Dedifferentiated amniotic fluid mesenchymal stem cell (primary cell): ENCODE measurements around the gene SPHK1.

Experiments
- DNase-seq: peaks from one replicate; pipeline ENCODE4 v3.0.0-alpha.2; 2016; ENCODE audit errors: extremely low spot score

The SPHK1 gene

GRCh38 chr17:76407509-76407908, 23.1 kb downstream of the SPHK1 start:
- no peak for DNase-seq

- DNase-seq: no peak
These were observed 23.8 kb downstream of the SPHK1 start for GRCh38 chr17:76408037-76408849.

- DNase-seq: no peak
These were observed 26.0 kb downstream of the SPHK1 start for GRCh38 chr17:76410328-76410965.

DNA sequence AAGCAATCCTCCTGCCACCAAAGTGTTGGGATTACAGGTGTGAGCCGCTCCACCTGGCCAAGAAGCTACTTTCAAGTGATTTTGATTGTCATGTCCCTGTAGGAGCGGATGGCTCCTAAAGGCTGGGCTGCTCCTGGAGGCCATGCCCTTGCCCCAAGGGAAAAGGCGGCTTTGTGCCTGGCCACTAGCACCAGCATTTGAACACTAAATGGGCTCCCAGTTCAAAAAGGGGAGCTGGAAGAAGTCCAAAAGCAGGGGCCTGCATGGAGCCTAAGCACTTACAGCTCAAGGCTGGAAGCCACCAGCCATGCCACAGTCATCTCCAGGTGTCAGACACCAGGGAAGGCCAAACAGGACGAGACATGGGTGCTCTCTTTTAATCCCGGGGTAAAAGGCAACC, 26.8 kb downstream of the SPHK1 start:
- no peak for DNase-seq

- no peak for DNase-seq
These were observed 30.2 kb downstream of the SPHK1 start for GRCh38 chr17:76414334-76415295.

DNA sequence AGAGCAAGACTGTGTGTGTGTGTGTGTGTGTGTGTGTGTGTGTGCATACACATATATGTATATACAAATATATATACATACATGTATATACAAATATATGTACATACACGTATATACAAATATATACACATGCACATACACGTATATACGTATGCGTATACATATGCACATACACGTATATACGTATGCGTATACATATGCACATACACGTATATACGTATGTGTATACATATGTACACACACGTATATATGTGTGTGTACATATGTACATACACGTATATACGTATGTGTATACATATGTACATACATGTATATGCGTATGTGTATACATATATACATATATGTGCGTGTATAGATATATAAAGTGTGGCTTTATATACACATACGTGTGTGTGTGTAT, 31.4 kb downstream of the SPHK1 start:
- DNase-seq: no peak

- no peak for DNase-seq
These were observed 32.0 kb downstream of the SPHK1 start for GRCh38 chr17:76416457-76416856.

GRCh38 chr17:76416899-76417298, 32.5 kb downstream of the SPHK1 start:
- no peak for DNase-seq

DNA sequence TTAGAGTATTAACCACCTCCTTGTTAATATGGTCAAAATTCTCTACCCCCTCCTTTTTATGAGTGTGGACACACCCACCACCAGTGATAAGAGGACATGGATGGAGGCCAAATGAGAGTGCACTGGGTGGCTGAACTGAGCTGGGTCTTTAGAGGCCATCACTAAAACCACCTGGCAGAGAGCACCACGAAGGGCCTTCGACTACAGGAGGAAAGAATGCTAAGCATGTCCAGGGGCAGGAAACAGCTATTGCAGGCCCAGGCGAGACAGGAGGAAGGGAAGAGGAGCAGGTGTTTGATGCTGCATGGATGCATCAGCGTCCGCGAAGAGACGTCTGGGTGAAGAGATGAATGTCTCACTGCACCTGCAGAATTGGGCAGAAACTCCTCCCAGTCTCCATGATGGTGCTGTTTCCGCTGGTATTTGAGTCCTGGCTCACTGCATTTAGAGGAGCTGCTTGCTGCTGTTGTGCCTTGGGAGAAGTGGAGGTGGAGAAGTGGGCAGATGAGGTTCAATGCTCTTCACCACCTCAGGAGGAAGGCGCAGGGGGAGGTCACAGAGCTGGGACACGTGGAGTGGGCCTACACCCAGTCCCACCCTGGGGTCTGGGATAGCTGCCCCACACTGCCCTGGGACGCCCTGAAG, 33.2 kb downstream of the SPHK1 start:
- DNase-seq: no peak

- DNase-seq: no peak
These were observed 35.3 kb downstream of the SPHK1 start for GRCh38 chr17:76419576-76420260.

GRCh38 chr17:76420356-76421043, 36.1 kb downstream of the SPHK1 start:
- DNase-seq: no peak

DNA sequence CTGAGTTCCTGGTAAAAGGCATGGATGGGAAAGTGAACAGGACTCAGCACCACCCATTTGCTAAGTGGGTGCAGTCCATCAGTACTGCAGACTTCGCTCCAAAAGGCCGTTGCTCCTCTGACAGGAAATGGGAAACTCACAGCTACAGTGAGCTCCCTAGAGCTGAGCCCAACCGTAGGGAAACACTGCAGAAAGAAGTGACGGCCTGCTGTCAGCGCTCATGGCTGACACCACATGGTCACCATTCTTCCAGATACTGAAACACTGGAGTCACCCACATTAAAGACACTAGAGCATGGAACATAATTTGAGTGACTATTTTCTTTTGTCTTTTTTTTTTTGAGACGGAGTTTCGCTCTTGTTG, 36.6 kb downstream of the SPHK1 start:
- DNase-seq: no peak

GRCh38 chr17:76422406-76422805, 38.0 kb downstream of the SPHK1 start:
- DNase-seq: no peak

- no peak for DNase-seq
These were observed 38.5 kb downstream of the SPHK1 start for GRCh38 chr17:76422860-76423259.

- DNase-seq: no peak
These were observed 42.4 kb downstream of the SPHK1 start for GRCh38 chr17:76426853-76427252.

GRCh38 chr17:76427501-76428231, 43.3 kb downstream of the SPHK1 start:
- no peak for DNase-seq

- no peak for DNase-seq
These were observed 44.1 kb downstream of the SPHK1 start for GRCh38 chr17:76428511-76428910.

- no peak for DNase-seq
These were observed 47.1 kb downstream of the SPHK1 start for GRCh38 chr17:76431509-76431908.

DNA sequence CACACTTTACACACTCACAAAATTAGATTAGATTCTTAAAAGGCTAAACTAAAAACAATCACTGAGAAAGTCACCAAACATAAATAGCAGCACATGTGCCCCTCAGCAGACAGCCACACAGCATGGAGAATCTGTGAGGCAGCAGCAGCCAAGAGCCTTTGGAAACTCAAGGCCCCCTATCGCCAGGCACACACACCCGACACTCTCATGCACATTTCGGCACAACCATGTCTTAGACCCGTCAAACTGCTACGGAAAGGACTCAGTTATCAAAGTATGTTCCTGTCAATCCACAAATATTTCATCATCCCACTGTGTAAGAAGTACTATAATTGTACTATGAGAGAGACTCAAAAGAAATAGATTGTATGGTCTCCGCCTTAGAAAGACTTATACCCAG, 47.6 kb downstream of the SPHK1 start:
- no peak for DNase-seq
